ENCODE data around the gene SRPRB.

The SRPRB gene

GRCh38 chr3:133862161-133862560 is 56.5 kb downstream of the SRPRB start:
- DNase-seq (ENCODE audit: low read depth in 1 of 2, low spot score in 1 of 2), result no peak
- Histone ChIP-seq H3K27ac (replicated peaks) (no peak overlapping the region), H3K4me3 (replicated peaks; ENCODE audit: insufficient read depth, low read length) (no peak overlapping the region), H3K27me3 (ENCODE audit: insufficient read depth, poor library complexity, severe bottlenecking) (no peaks in the 10 kb centered on the region)
- TF ChIP-seq SPI1 (IDR thresholded peaks at IDR 0.05; ENCODE audit: borderline replicate concordance, low read depth), result no peak
- TF ChIP-seq POLR2AphosphoS5 (IDR thresholded peaks at IDR 0.05; ENCODE audit: low read depth), result no peak
- TF ChIP-seq CTCF (IDR thresholded peaks at IDR 0.05; ENCODE audit: insufficient read depth, low read length), result no peak
- no peak for TF ChIP-seq GABPA (IDR thresholded peaks at IDR 0.05; ENCODE audit: low read depth)

DNA sequence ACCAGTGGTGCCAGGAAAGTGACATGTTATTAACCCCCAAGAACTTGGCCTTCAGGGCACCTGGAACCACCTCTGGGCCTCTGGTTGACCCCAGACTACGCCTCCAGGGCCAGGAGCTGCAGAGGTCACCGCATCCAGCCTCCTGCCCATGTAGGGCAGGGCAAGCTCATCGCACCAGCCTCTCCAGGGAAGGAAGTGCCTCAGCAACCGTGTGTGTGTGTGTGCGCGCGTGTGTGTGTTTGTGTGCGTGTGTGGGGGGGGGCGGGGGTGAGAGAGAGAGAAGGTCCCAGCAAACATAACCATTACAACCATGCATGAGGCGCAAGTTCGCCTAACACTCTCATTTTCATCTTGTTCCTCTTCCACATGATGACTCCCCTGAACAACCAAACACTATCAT is 58.3 kb downstream of the SRPRB start:
- H3K27ac ChIP-seq (replicated peaks), result no peak overlapping the region
- TF ChIP-seq, protein P1, sequence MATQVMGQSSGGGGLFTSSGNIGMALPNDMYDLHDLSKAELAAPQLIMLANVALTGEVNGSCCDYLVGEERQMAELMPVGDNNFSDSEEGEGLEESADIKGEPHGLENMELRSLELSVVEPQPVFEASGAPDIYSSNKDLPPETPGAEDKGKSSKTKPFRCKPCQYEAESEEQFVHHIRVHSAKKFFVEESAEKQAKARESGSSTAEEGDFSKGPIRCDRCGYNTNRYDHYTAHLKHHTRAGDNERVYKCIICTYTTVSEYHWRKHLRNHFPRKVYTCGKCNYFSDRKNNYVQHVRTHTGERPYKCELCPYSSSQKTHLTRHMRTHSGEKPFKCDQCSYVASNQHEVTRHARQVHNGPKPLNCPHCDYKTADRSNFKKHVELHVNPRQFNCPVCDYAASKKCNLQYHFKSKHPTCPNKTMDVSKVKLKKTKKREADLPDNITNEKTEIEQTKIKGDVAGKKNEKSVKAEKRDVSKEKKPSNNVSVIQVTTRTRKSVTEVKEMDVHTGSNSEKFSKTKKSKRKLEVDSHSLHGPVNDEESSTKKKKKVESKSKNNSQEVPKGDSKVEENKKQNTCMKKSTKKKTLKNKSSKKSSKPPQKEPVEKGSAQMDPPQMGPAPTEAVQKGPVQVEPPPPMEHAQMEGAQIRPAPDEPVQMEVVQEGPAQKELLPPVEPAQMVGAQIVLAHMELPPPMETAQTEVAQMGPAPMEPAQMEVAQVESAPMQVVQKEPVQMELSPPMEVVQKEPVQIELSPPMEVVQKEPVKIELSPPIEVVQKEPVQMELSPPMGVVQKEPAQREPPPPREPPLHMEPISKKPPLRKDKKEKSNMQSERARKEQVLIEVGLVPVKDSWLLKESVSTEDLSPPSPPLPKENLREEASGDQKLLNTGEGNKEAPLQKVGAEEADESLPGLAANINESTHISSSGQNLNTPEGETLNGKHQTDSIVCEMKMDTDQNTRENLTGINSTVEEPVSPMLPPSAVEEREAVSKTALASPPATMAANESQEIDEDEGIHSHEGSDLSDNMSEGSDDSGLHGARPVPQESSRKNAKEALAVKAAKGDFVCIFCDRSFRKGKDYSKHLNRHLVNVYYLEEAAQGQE (IDR thresholded peaks at IDR 0.05; ENCODE audit: insufficient replicate concordance, low read depth), result no peak
- TF ChIP-seq POLR2AphosphoS5 (IDR thresholded peaks at IDR 0.05; ENCODE audit: low read depth) (no peak), CTCF (IDR thresholded peaks at IDR 0.05; ENCODE audit: insufficient read depth, low read length) (no peak), GABPA (IDR thresholded peaks at IDR 0.05; ENCODE audit: low read depth) (no peak), SPI1 (IDR thresholded peaks at IDR 0.05; ENCODE audit: borderline replicate concordance, low read depth) (no peak)
- no peaks in the 10 kb centered on the region for H3K27me3 ChIP-seq (ENCODE audit: insufficient read depth, poor library complexity, severe bottlenecking)
- DNase-seq (ENCODE audit: low read depth in 1 of 2, low spot score in 1 of 2), result peak in 1 of 2 experiments; percentile 8
- no peak overlapping the region for H3K4me3 ChIP-seq (replicated peaks; ENCODE audit: insufficient read depth, low read length)

DNA sequence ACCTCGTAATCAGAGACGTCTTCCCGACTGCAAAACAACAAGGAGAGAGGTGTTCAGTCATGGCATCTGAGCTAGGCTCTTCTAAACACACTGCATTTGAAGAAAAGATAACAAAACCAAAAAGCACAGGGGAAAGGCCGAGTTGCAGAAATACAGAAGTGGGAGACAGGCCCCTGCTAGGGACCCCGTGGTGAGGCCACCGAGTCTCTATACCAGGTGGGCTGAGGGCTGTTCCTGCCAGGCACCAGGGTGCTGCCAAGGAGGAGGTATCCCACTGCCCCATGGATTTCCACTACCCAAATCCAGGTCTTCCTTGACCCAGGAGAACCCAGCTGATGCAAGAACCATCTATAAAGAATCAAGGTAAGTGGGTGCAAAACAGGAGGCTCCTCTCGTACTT is 59.0 kb downstream of the SRPRB start:
- Histone ChIP-seq H3K27me3 (ENCODE audit: insufficient read depth, poor library complexity, severe bottlenecking) (no peaks in the 10 kb centered on the region), H3K4me3 (replicated peaks; ENCODE audit: insufficient read depth, low read length) (no peak overlapping the region), H3K27ac (replicated peaks) (no peak overlapping the region)
- no peak for DNase-seq (ENCODE audit: low read depth in 1 of 2, low spot score in 1 of 2)
- TF ChIP-seq CTCF (IDR thresholded peaks at IDR 0.05; ENCODE audit: insufficient read depth, low read length) (no peak), SPI1 (IDR thresholded peaks at IDR 0.05; ENCODE audit: borderline replicate concordance, low read depth) (no peak), POLR2AphosphoS5 (IDR thresholded peaks at IDR 0.05; ENCODE audit: low read depth) (no peak), GABPA (IDR thresholded peaks at IDR 0.05; ENCODE audit: low read depth) (no peak)
- TF ChIP-seq, protein P1 (IDR thresholded peaks at IDR 0.05; ENCODE audit: insufficient replicate concordance, low read depth), result no peak

Data from HL-60 (cell line).